ENCODE data around the gene MMRN2. TPM values are rescaled to one million over a fixed set of nuclear protein-coding genes. Genes with fewer than 3 reads are reported as not detected.

MMRN2 gene
- total RNA-seq, 1 experiment from 2014 or later, result 1.4 TPM

GRCh38 chr10:86900955-86901354 is 56.5 kb downstream of the MMRN2 start:
- Mint-ChIP-seq H3K27ac (ENCODE audit: low read depth, unreplicated experiment) (no peak overlapping the region), H3K36me3 (ENCODE audit: insufficient read depth, unreplicated experiment) (peaks cover 39% of the 10 kb centered on the region), H3K4me1 (ENCODE audit: insufficient read depth, unreplicated experiment) (no peaks in the 10 kb centered on the region), H3K27me3 (ENCODE audit: insufficient read depth, unreplicated experiment) (no peaks in the 10 kb centered on the region), H3K9me3 (ENCODE audit: unreplicated experiment) (no peaks in the 10 kb centered on the region), H3K4me3 (ENCODE audit: unreplicated experiment) (no peak overlapping the region)
- intact Hi-C loops (cut with micrococcal nuclease), result loop anchor here (5.0 kb wide), 1 partner anchor 379 kb away; the partner anchor contains the start of gene WAPL
- DNase-seq (ENCODE audit: unreplicated experiment), result no peak
- ChIA-PET CTCF (interaction anchor here (0.6 to 5.9 kb wide), 14 partner anchors 9 to 862 kb away, joined by 3 to 54 read pairs (median 5); partner anchors contain the start of gene BMPR1A), POLR2A (interaction anchor here (0.6 kb wide), 1 partner anchor 244 kb away, joined by 3 read pairs; no protein-coding TSS in a partner anchor)
- no TSS peak for BruUV-seq (replicated peaks)
- TF ChIP-seq, protein P1, sequence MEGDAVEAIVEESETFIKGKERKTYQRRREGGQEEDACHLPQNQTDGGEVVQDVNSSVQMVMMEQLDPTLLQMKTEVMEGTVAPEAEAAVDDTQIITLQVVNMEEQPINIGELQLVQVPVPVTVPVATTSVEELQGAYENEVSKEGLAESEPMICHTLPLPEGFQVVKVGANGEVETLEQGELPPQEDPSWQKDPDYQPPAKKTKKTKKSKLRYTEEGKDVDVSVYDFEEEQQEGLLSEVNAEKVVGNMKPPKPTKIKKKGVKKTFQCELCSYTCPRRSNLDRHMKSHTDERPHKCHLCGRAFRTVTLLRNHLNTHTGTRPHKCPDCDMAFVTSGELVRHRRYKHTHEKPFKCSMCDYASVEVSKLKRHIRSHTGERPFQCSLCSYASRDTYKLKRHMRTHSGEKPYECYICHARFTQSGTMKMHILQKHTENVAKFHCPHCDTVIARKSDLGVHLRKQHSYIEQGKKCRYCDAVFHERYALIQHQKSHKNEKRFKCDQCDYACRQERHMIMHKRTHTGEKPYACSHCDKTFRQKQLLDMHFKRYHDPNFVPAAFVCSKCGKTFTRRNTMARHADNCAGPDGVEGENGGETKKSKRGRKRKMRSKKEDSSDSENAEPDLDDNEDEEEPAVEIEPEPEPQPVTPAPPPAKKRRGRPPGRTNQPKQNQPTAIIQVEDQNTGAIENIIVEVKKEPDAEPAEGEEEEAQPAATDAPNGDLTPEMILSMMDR (IDR thresholded peaks at IDR 0.05; ENCODE audit: unreplicated experiment), result no peak

GRCh38 chr10:86899670-86900276 is 57.6 kb downstream of the MMRN2 start:
- no peaks in the 10 kb centered on the region for H3K4me1 Mint-ChIP-seq (ENCODE audit: insufficient read depth, unreplicated experiment)
- H3K27me3 Mint-ChIP-seq (ENCODE audit: insufficient read depth, unreplicated experiment), result no peaks in the 10 kb centered on the region
- H3K9me3 Mint-ChIP-seq (ENCODE audit: unreplicated experiment), result no peaks in the 10 kb centered on the region
- intact Hi-C loops (cut with micrococcal nuclease), result loop anchor here (1.0 to 5.0 kb wide), 6 partner anchors 142 to 377 kb away; partner anchors contain the start of genes BMPR1A and WAPL
- no peak overlapping the region for H3K4me3 Mint-ChIP-seq (ENCODE audit: unreplicated experiment)
- DNase-seq (ENCODE audit: unreplicated experiment), result peak; percentile 75
- ChIA-PET POLR2A (interaction anchor here (1.1 to 1.4 kb wide), 3 partner anchors 10 to 192 kb away, joined by 3 read pairs; no protein-coding TSS in a partner anchor), CTCF (interaction anchor here (0.6 to 5.9 kb wide), 15 partner anchors 10 to 452 kb away, joined by 3 to 54 read pairs (median 6); no protein-coding TSS in a partner anchor)
- peaks cover 33% of the 10 kb centered on the region for H3K36me3 Mint-ChIP-seq (ENCODE audit: insufficient read depth, unreplicated experiment)
- H3K27ac Mint-ChIP-seq (ENCODE audit: low read depth, unreplicated experiment), result no peak overlapping the region
- TF ChIP-seq, protein P1 (IDR thresholded peaks at IDR 0.05; ENCODE audit: unreplicated experiment), result peak; percentile 63
- no TSS peak for BruUV-seq (replicated peaks)

DNA sequence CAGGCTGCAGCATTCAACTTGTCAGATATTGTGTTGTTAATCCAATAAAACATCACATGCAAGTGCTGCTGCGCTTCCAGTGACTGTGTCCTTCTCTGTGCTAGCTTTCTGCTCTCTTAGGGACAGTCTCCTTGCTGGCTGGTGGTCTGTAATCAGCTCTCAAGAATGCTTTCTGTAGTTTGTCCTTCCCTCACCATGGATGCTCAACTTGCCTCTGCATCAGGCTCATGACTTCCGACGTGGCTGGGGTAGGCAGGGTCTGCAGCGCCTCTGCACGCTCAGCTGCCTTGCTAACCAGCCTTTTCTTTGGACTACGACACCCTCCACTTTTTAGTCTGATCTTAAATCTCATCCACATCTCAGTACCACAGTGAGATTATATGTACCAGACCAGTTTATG is 58.3 kb downstream of the MMRN2 start:
- intact Hi-C loops (cut with micrococcal nuclease), result loop anchor here (1.0 to 5.0 kb wide), 5 partner anchors 142 to 252 kb away; partner anchors contain the start of gene BMPR1A
- H3K27ac Mint-ChIP-seq (ENCODE audit: low read depth, unreplicated experiment), result no peak overlapping the region
- no peaks in the 10 kb centered on the region for H3K9me3 Mint-ChIP-seq (ENCODE audit: unreplicated experiment)
- H3K4me1 Mint-ChIP-seq (ENCODE audit: insufficient read depth, unreplicated experiment), result no peaks in the 10 kb centered on the region
- ChIA-PET CTCF (interaction anchor here (0.6 to 5.9 kb wide), 18 partner anchors 10 to 440 kb away, joined by 3 to 54 read pairs (median 4); partner anchors contain the start of gene BMPR1A), POLR2A (interaction anchor here (0.7 to 1.4 kb wide), 3 partner anchors 143 to 191 kb away, joined by 3 to 4 read pairs (median 3); no protein-coding TSS in a partner anchor)
- peaks cover 32% of the 10 kb centered on the region for H3K36me3 Mint-ChIP-seq (ENCODE audit: insufficient read depth, unreplicated experiment)
- no peaks in the 10 kb centered on the region for H3K27me3 Mint-ChIP-seq (ENCODE audit: insufficient read depth, unreplicated experiment)
- TF ChIP-seq, protein P1 (IDR thresholded peaks at IDR 0.05; ENCODE audit: unreplicated experiment), result no peak
- no TSS peak for BruUV-seq (replicated peaks)
- no peak for DNase-seq (ENCODE audit: unreplicated experiment)
- no peak overlapping the region for H3K4me3 Mint-ChIP-seq (ENCODE audit: unreplicated experiment)

DNA sequence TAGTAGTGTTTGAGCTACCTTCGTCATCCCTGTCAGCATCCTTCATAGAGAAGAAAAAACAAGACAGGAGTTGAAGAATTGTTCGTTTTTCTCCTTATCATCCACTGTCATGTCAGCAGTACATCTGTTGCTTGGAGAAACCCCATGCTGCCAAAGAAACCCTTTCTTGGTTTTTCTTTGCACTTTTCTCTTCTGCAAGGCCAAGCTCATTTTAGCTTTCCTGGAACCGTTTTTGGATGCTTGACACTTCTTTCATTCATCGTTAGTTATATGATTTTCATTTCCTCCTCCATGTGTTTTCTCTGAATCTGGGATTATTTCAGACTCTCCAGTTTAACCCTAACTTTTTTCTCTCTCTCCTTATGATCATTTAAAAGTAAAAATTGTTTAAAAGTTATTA is 58.9 kb downstream of the MMRN2 start:
- Mint-ChIP-seq H3K4me1 (ENCODE audit: insufficient read depth, unreplicated experiment) (no peaks in the 10 kb centered on the region), H3K9me3 (ENCODE audit: unreplicated experiment) (no peaks in the 10 kb centered on the region), H3K36me3 (ENCODE audit: insufficient read depth, unreplicated experiment) (peaks cover 26% of the 10 kb centered on the region), H3K27me3 (ENCODE audit: insufficient read depth, unreplicated experiment) (no peaks in the 10 kb centered on the region), H3K4me3 (ENCODE audit: unreplicated experiment) (no peak overlapping the region), H3K27ac (ENCODE audit: low read depth, unreplicated experiment) (no peak overlapping the region)
- CTCF ChIA-PET, result interaction anchor here (0.6 to 5.9 kb wide), 16 partner anchors 9 to 439 kb away, joined by 3 to 54 read pairs (median 4); partner anchors contain the start of gene BMPR1A
- DNase-seq (ENCODE audit: unreplicated experiment), result no peak
- POLR2A ChIA-PET, result interaction anchor here (0.7 kb wide), 1 partner anchor 143 kb away, joined by 4 read pairs; no protein-coding TSS in a partner anchor
- intact Hi-C loops (cut with micrococcal nuclease), result loop anchor here (5.0 kb wide), 2 partner anchors 141 to 251 kb away; partner anchors contain the start of gene BMPR1A
- TF ChIP-seq, protein P1 (IDR thresholded peaks at IDR 0.05; ENCODE audit: unreplicated experiment), result no peak
- BruUV-seq (replicated peaks), result no TSS peak

Measured in MCF 10A (cell line).